ENCODE results near the gene AFF3.

Gene AFF3

DNA sequence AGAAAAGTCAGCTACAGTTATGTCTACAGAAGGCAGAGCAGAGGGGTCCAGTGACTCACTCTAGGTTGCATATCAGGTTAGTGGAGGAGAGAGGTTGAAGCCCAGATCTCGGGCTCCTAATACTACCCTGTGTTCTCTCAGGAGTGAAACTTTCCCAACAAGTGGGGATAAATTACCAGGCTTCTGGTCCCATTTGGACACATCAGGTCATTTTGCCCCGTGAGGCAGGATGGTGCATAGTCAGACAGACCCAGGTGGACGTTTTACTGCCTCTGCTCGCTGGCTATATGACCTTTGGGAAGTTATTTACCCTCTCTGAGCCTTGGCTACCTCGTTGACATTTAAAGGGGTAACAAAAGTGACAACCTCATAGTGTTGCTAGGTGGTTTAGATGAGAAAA, 524.6 kb downstream of the AFF3 start:
- Histone ChIP-seq H3K36me3 (ENCODE audit: control insufficient read depth, insufficient read depth, low read length) (no peaks in the 10 kb centered on the region), H3K27me3 (replicated peaks; ENCODE audit: control insufficient read depth, insufficient read depth, low read length, poor library complexity, severe bottlenecking) (no peaks in the 10 kb centered on the region), H3K27ac (ENCODE audit: insufficient read depth, low read length, poor library complexity, severe bottlenecking) (no peak overlapping the region), H3K9me3 (ENCODE audit: control insufficient read depth, low read length) (no peaks in the 10 kb centered on the region), H3K4me3 (ENCODE audit: insufficient read depth, low read depth, low read length, poor library complexity, severe bottlenecking) (no peak overlapping the region), H3K4me1 (ENCODE audit: control insufficient read depth, insufficient read depth, low read length, poor library complexity, severe bottlenecking) (no peaks in the 10 kb centered on the region)
- DNase-seq: no peak

- DNase-seq: no peak
- Histone ChIP-seq H3K4me1 (ENCODE audit: control insufficient read depth, insufficient read depth, low read length, poor library complexity, severe bottlenecking) (no peaks in the 10 kb centered on the region), H3K27ac (ENCODE audit: insufficient read depth, low read length, poor library complexity, severe bottlenecking) (no peak overlapping the region), H3K9me3 (ENCODE audit: control insufficient read depth, low read length) (no peaks in the 10 kb centered on the region), H3K4me3 (ENCODE audit: insufficient read depth, low read depth, low read length, poor library complexity, severe bottlenecking) (no peak overlapping the region), H3K36me3 (ENCODE audit: control insufficient read depth, insufficient read depth, low read length) (no peaks in the 10 kb centered on the region), H3K27me3 (replicated peaks; ENCODE audit: control insufficient read depth, insufficient read depth, low read length, poor library complexity, severe bottlenecking) (no peaks in the 10 kb centered on the region)
These were observed 527.1 kb downstream of the AFF3 start for GRCh38 chr2:99615247-99615771.

- no peaks in the 10 kb centered on the region for H3K27me3 ChIP-seq (replicated peaks; ENCODE audit: control insufficient read depth, insufficient read depth, low read length, poor library complexity, severe bottlenecking)
- H3K4me1 ChIP-seq (ENCODE audit: control insufficient read depth, insufficient read depth, low read length, poor library complexity, severe bottlenecking): no peaks in the 10 kb centered on the region
- no peaks in the 10 kb centered on the region for H3K36me3 ChIP-seq (ENCODE audit: control insufficient read depth, insufficient read depth, low read length)
- DNase-seq: no peak
- H3K4me3 ChIP-seq (ENCODE audit: insufficient read depth, low read depth, low read length, poor library complexity, severe bottlenecking): no peak overlapping the region
- no peak overlapping the region for H3K27ac ChIP-seq (ENCODE audit: insufficient read depth, low read length, poor library complexity, severe bottlenecking)
- H3K9me3 ChIP-seq (ENCODE audit: control insufficient read depth, low read length): no peaks in the 10 kb centered on the region
These were observed 528.4 kb downstream of the AFF3 start for GRCh38 chr2:99613980-99614379.

DNA sequence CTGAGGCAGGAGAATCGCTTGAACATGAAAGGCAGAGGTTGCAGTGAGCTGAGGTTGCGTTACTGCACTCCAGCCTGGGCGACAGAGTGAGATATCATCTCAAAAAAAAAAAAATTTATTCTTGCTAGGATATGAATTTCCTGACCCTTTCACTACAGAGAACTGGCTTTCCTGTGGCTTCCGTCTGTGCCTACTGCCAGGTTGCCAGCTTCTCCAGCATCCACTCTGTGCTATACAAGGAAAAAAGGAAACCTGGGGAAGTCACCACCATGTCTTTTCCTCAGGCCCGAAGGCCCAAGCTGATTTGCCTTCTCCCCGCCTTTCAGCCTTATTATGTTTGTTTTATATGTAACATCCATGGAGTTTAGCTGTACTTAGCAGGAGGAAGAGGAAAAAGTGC, 530.6 kb downstream of the AFF3 start:
- Histone ChIP-seq H3K27ac (ENCODE audit: insufficient read depth, low read length, poor library complexity, severe bottlenecking) (no peak overlapping the region), H3K27me3 (replicated peaks; ENCODE audit: control insufficient read depth, insufficient read depth, low read length, poor library complexity, severe bottlenecking) (no peaks in the 10 kb centered on the region), H3K4me3 (ENCODE audit: insufficient read depth, low read depth, low read length, poor library complexity, severe bottlenecking) (no peak overlapping the region), H3K9me3 (ENCODE audit: control insufficient read depth, low read length) (no peaks in the 10 kb centered on the region), H3K4me1 (ENCODE audit: control insufficient read depth, insufficient read depth, low read length, poor library complexity, severe bottlenecking) (no peaks in the 10 kb centered on the region), H3K36me3 (ENCODE audit: control insufficient read depth, insufficient read depth, low read length) (no peaks in the 10 kb centered on the region)
- no peak for DNase-seq

- Histone ChIP-seq H3K4me1 (ENCODE audit: control insufficient read depth, insufficient read depth, low read length, poor library complexity, severe bottlenecking) (no peaks in the 10 kb centered on the region), H3K36me3 (ENCODE audit: control insufficient read depth, insufficient read depth, low read length) (no peaks in the 10 kb centered on the region), H3K27ac (ENCODE audit: insufficient read depth, low read length, poor library complexity, severe bottlenecking) (no peak overlapping the region), H3K9me3 (ENCODE audit: control insufficient read depth, low read length) (no peaks in the 10 kb centered on the region), H3K4me3 (ENCODE audit: insufficient read depth, low read depth, low read length, poor library complexity, severe bottlenecking) (no peak overlapping the region), H3K27me3 (replicated peaks; ENCODE audit: control insufficient read depth, insufficient read depth, low read length, poor library complexity, severe bottlenecking) (no peaks in the 10 kb centered on the region)
- no peak for DNase-seq
These were observed 531.4 kb downstream of the AFF3 start for GRCh38 chr2:99611034-99611433.

- Histone ChIP-seq H3K36me3 (ENCODE audit: control insufficient read depth, insufficient read depth, low read length) (no peaks in the 10 kb centered on the region), H3K27ac (ENCODE audit: insufficient read depth, low read length, poor library complexity, severe bottlenecking) (no peak overlapping the region), H3K4me1 (ENCODE audit: control insufficient read depth, insufficient read depth, low read length, poor library complexity, severe bottlenecking) (no peaks in the 10 kb centered on the region), H3K9me3 (ENCODE audit: control insufficient read depth, low read length) (no peaks in the 10 kb centered on the region), H3K4me3 (ENCODE audit: insufficient read depth, low read depth, low read length, poor library complexity, severe bottlenecking) (no peak overlapping the region), H3K27me3 (replicated peaks; ENCODE audit: control insufficient read depth, insufficient read depth, low read length, poor library complexity, severe bottlenecking) (no peaks in the 10 kb centered on the region)
- DNase-seq: no peak
These were observed 532.5 kb downstream of the AFF3 start for GRCh38 chr2:99609851-99610381.

DNA sequence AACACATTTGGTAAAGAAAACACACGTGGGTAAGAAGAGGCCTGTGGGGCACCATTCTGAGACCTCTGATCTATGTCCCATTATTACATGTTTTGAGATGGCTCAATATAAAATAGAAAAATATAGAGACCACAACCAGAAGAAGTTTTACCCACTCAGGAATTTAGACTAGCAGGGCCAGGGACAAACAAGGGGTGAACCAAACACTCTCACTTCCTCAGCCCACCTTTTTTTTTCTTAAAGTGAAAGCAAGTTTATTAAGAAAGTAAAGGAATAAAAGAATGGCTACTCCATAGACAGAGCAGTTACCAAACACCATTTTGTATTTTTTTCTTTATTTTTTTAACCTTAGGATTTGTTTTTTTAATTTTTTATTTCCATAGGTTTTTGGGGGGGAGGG, 533.5 kb downstream of the AFF3 start:
- H3K4me3 ChIP-seq (ENCODE audit: insufficient read depth, low read depth, low read length, poor library complexity, severe bottlenecking): no peak overlapping the region
- no peaks in the 10 kb centered on the region for H3K27me3 ChIP-seq (replicated peaks; ENCODE audit: control insufficient read depth, insufficient read depth, low read length, poor library complexity, severe bottlenecking)
- no peaks in the 10 kb centered on the region for H3K36me3 ChIP-seq (ENCODE audit: control insufficient read depth, insufficient read depth, low read length)
- no peak for DNase-seq
- no peaks in the 10 kb centered on the region for H3K4me1 ChIP-seq (ENCODE audit: control insufficient read depth, insufficient read depth, low read length, poor library complexity, severe bottlenecking)
- no peak overlapping the region for H3K27ac ChIP-seq (ENCODE audit: insufficient read depth, low read length, poor library complexity, severe bottlenecking)
- H3K9me3 ChIP-seq (ENCODE audit: control insufficient read depth, low read length): no peaks in the 10 kb centered on the region

GRCh38 chr2:99607861-99608491, 534.4 kb downstream of the AFF3 start:
- no peaks in the 10 kb centered on the region for H3K4me1 ChIP-seq (ENCODE audit: control insufficient read depth, insufficient read depth, low read length, poor library complexity, severe bottlenecking)

GRCh38 chr2:99607454-99607853, 534.9 kb downstream of the AFF3 start:
- Histone ChIP-seq H3K27me3 (replicated peaks; ENCODE audit: control insufficient read depth, insufficient read depth, low read length, poor library complexity, severe bottlenecking) (no peaks in the 10 kb centered on the region), H3K4me1 (ENCODE audit: control insufficient read depth, insufficient read depth, low read length, poor library complexity, severe bottlenecking) (no peaks in the 10 kb centered on the region), H3K36me3 (ENCODE audit: control insufficient read depth, insufficient read depth, low read length) (no peaks in the 10 kb centered on the region), H3K9me3 (ENCODE audit: control insufficient read depth, low read length) (no peaks in the 10 kb centered on the region), H3K4me3 (ENCODE audit: insufficient read depth, low read depth, low read length, poor library complexity, severe bottlenecking) (no peak overlapping the region), H3K27ac (ENCODE audit: insufficient read depth, low read length, poor library complexity, severe bottlenecking) (no peak overlapping the region)
- DNase-seq: no peak

More at GRCh38 chr2:99607861-99608491, 534.4 kb downstream of the AFF3 start:
- H3K27me3 ChIP-seq (replicated peaks; ENCODE audit: control insufficient read depth, insufficient read depth, low read length, poor library complexity, severe bottlenecking): no peaks in the 10 kb centered on the region
- H3K4me3 ChIP-seq (ENCODE audit: insufficient read depth, low read depth, low read length, poor library complexity, severe bottlenecking): no peak overlapping the region
- H3K27ac ChIP-seq (ENCODE audit: insufficient read depth, low read length, poor library complexity, severe bottlenecking): no peak overlapping the region
- DNase-seq: no peak
- no peaks in the 10 kb centered on the region for H3K36me3 ChIP-seq (ENCODE audit: control insufficient read depth, insufficient read depth, low read length)
- H3K9me3 ChIP-seq (ENCODE audit: control insufficient read depth, low read length): no peaks in the 10 kb centered on the region

GRCh38 chr2:99605036-99605435, 537.4 kb downstream of the AFF3 start:
- Histone ChIP-seq H3K27ac (ENCODE audit: insufficient read depth, low read length, poor library complexity, severe bottlenecking) (no peak overlapping the region), H3K4me3 (ENCODE audit: insufficient read depth, low read depth, low read length, poor library complexity, severe bottlenecking) (no peak overlapping the region), H3K36me3 (ENCODE audit: control insufficient read depth, insufficient read depth, low read length) (no peaks in the 10 kb centered on the region), H3K4me1 (ENCODE audit: control insufficient read depth, insufficient read depth, low read length, poor library complexity, severe bottlenecking) (no peaks in the 10 kb centered on the region), H3K27me3 (replicated peaks; ENCODE audit: control insufficient read depth, insufficient read depth, low read length, poor library complexity, severe bottlenecking) (no peaks in the 10 kb centered on the region), H3K9me3 (ENCODE audit: control insufficient read depth, low read length) (no peaks in the 10 kb centered on the region)
- DNase-seq: no peak

All from effector memory CD4-positive, alpha-beta T cell (primary cell).